ENCODE data around the gene AWAT2.

Gene AWAT2

GRCh38 chrX:69995362-69996112 is 54.2 kb downstream of the AWAT2 start:
- no peak for DNase-seq

- DNase-seq = no peak
These were observed 56.2 kb downstream of the AWAT2 start for GRCh38 chrX:69993494-69993893.

DNA sequence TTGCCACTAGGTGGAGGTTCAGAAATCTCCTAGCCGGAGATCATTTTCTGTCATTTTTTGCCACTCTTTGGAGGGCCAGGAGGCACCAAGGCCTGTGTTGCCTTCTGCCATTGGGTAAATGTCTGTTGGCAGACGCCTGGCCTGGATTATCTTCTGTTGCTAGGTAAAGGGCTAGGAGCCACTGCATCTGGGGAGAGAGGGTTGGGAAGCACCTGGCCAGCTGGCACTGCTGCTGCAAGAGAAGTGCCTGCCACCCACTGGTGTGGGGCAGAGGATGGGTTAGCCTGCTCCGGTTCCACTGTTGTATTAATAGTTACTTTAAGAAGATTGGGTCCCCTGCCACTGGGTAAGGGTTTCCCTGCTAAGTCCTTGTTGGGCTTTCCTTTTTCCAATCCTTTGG is 58.1 kb downstream of the AWAT2 start:
- no peak for DNase-seq

Measured in RPMI8226 (cell line).